ENCODE data around the gene SYNE1. TPM values are rescaled to one million over a fixed set of nuclear protein-coding genes. Genes with fewer than 3 reads are reported as not detected.

The SYNE1 gene
- total and polyA plus RNA-seq, 10 of the 15 experiments (the other 5 are each of a cell fraction or from before 2014, with no cell fraction given), result 2.3 to 28.7 (median 14.1) TPM

DNA sequence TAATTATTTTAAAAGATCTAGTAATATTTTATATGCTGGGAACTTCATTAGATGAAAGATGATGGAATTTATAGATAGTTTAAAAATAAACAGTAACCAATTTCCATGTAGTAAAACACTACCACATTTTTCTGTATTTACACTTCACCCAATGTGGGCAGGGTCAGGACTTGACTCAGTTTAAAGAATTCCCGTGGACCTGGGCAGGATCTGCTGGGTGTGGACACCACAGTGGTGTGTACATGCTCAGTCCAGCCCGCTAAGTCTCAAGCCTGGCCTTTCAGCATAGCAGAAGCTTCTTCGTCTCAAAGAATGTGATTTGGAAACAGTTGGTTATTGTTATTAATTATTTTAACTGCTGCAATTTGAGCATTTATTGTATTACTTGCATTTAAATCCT lies 364.2 kb downstream of the SYNE1 start (continued):
- TF ChIP-seq, protein P1, sequence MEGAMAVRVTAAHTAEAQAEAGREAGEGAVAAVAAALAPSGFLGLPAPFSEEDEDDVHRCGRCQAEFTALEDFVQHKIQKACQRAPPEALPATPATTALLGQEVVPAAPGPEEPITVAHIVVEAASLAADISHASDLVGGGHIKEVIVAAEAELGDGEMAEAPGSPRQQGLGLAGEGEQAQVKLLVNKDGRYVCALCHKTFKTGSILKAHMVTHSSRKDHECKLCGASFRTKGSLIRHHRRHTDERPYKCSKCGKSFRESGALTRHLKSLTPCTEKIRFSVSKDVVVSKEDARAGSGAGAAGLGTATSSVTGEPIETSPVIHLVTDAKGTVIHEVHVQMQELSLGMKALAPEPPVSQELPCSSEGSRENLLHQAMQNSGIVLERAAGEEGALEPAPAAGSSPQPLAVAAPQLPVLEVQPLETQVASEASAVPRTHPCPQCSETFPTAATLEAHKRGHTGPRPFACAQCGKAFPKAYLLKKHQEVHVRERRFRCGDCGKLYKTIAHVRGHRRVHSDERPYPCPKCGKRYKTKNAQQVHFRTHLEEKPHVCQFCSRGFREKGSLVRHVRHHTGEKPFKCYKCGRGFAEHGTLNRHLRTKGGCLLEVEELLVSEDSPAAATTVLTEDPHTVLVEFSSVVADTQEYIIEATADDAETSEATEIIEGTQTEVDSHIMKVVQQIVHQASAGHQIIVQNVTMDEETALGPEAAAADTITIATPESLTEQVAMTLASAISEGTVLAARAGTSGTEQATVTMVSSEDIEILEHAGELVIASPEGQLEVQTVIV (IDR thresholded peaks at IDR 0.05; ENCODE audit: borderline replicate concordance, partially characterized antibody), result no peak
- no peak for TF ChIP-seq POLR2AphosphoS2 (IDR thresholded peaks at IDR 0.05; ENCODE audit: low read depth, low read length)
- no peak for TF ChIP-seq HCFC1 (IDR thresholded peaks at IDR 0.05; ENCODE audit: low read length)
- no peak for TF ChIP-seq RB1 (IDR thresholded peaks at IDR 0.05; ENCODE audit: borderline replicate concordance)

DNA sequence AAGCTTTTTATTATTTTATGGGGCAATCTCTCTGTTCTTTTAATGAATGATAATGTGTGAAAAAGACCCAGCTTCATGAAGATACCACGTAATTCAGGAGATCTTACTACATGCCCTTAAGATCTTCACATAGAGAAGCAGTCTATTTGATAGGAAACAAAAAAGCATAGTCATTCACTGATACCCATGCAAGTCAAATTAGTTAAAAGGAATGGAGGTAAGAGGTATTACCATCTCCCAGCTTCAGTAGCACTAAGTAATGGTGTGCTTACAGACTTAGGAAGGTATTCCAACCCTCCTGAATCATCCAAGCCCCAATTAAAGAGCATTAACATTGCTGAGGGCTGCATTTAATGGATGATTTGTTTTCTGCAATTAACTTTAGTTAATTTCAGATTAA lies 364.7 kb downstream of the SYNE1 start:
- no peaks in the 10 kb centered on the region for H3K79me2 ChIP-seq (ENCODE audit: control insufficient read depth, insufficient read depth, low read length)
- in situ Hi-C loops (cut with MboI) (loop anchor here (5.0 kb wide), 1 partner anchor 590 kb away; no protein-coding TSS in a partner anchor), intact Hi-C loops (cut with micrococcal nuclease; ENCODE audit: unreplicated experiment) (no loop called here)
- H2AFZ ChIP-seq (ENCODE audit: control insufficient read depth, low read depth, low read length), result no peak overlapping the region
- no peak overlapping the region for H3K4me3 ChIP-seq
- no peak overlapping the region for H3K27ac ChIP-seq (ENCODE audit: control insufficient read depth, insufficient read depth)
- RAD21 ChIA-PET (ENCODE audit: unreplicated experiment), result interaction anchor here (0.5 to 2.4 kb wide), 5 partner anchors 26 to 718 kb away, joined by 3 to 14 read pairs (median 4); no protein-coding TSS in a partner anchor
- SMC1A ChIA-PET (ENCODE audit: uncharacterized antibody, unreplicated experiment), result interaction anchor here (0.6 to 4.7 kb wide), 8 partner anchors 24 to 581 kb away, joined by 3 to 34 read pairs (median 4); no protein-coding TSS in a partner anchor
- no peaks in the 10 kb centered on the region for H4K20me1 ChIP-seq (ENCODE audit: control insufficient read depth, insufficient read depth)
- H3K4me1 ChIP-seq (ENCODE audit: control insufficient read depth, insufficient read depth, low read length), result peaks cover 9% of the 10 kb centered on the region; the same call in 1 of the 2 replicates
- WGBS (ENCODE audit: insufficient coverage, insufficient replicate concordance, low lambda C conversion rate, missing lambda C conversion rate), result 100% methylated on average over 1 of the region's 1 CpG
- H3K27me3 ChIP-seq (replicated peaks in 1 of 2; ENCODE audit: control insufficient read depth in 2 of 2, insufficient read depth in 2 of 2, low read length in 1 of 2), result no peaks in the 10 kb centered on the region
- no peak for FAIRE-seq
- ATAC-seq, result no peak
- H3K9me3 ChIP-seq (replicated peaks; ENCODE audit: control insufficient read depth, insufficient read depth, low read length), result no peaks in the 10 kb centered on the region
- H3K36me3 ChIP-seq (ENCODE audit: control insufficient read depth in 2 of 2, insufficient read depth in 2 of 2, low read length in 1 of 2), result peaks cover 0 to 3% of the 10 kb centered on the region in 2 experiments; a peak in 2 of 4 replicates
- no peak for DNase-seq (ENCODE audit: low read depth, low spot score)
- CTCF ChIA-PET, result interaction anchor here (0.9 to 4.3 kb wide), 5 partner anchors 20 to 596 kb away, joined by 3 to 23 read pairs (median 14); no protein-coding TSS in a partner anchor
- POLR2A ChIA-PET, result no interaction called here
- BruUV-seq (replicated peaks), result no TSS peak
- no peak overlapping the region for H3K9ac ChIP-seq (ENCODE audit: control insufficient read depth, insufficient read depth, low read length)
- no peak overlapping the region for H3K4me2 ChIP-seq (ENCODE audit: control insufficient read depth, insufficient read depth)
- TF ChIP-seq MXI1 (IDR thresholded peaks at IDR 0.05; ENCODE audit: low read depth, low read length) (no peak), BCL11A (IDR thresholded peaks at IDR 0.05; ENCODE audit: low read depth, low read length) (no peak), SMAD5 (IDR thresholded peaks at IDR 0.05; ENCODE audit: low read depth) (no peak)
- TF ChIP-seq, protein P2, sequence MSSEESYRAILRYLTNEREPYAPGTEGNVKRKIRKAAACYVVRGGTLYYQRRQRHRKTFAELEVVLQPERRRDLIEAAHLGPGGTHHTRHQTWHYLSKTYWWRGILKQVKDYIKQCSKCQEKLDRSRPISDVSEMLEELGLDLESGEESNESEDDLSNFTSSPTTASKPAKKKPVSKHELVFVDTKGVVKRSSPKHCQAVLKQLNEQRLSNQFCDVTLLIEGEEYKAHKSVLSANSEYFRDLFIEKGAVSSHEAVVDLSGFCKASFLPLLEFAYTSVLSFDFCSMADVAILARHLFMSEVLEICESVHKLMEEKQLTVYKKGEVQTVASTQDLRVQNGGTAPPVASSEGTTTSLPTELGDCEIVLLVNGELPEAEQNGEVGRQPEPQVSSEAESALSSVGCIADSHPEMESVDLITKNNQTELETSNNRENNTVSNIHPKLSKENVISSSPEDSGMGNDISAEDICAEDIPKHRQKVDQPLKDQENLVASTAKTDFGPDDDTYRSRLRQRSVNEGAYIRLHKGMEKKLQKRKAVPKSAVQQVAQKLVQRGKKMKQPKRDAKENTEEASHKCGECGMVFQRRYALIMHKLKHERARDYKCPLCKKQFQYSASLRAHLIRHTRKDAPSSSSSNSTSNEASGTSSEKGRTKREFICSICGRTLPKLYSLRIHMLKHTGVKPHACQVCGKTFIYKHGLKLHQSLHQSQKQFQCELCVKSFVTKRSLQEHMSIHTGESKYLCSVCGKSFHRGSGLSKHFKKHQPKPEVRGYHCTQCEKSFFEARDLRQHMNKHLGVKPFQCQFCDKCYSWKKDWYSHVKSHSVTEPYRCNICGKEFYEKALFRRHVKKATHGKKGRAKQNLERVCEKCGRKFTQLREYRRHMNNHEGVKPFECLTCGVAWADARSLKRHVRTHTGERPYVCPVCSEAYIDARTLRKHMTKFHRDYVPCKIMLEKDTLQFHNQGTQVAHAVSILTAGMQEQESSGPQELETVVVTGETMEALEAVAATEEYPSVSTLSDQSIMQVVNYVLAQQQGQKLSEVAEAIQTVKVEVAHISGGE (CRISPR knock-in tag; IDR thresholded peaks at IDR 0.05), result no peak
- TF ChIP-seq, protein P3, sequence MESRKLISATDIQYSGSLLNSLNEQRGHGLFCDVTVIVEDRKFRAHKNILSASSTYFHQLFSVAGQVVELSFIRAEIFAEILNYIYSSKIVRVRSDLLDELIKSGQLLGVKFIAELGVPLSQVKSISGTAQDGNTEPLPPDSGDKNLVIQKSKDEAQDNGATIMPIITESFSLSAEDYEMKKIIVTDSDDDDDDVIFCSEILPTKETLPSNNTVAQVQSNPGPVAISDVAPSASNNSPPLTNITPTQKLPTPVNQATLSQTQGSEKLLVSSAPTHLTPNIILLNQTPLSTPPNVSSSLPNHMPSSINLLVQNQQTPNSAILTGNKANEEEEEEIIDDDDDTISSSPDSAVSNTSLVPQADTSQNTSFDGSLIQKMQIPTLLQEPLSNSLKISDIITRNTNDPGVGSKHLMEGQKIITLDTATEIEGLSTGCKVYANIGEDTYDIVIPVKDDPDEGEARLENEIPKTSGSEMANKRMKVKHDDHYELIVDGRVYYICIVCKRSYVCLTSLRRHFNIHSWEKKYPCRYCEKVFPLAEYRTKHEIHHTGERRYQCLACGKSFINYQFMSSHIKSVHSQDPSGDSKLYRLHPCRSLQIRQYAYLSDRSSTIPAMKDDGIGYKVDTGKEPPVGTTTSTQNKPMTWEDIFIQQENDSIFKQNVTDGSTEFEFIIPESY (IDR thresholded peaks at IDR 0.05), result no peak
- TF ChIP-seq, protein P4, sequence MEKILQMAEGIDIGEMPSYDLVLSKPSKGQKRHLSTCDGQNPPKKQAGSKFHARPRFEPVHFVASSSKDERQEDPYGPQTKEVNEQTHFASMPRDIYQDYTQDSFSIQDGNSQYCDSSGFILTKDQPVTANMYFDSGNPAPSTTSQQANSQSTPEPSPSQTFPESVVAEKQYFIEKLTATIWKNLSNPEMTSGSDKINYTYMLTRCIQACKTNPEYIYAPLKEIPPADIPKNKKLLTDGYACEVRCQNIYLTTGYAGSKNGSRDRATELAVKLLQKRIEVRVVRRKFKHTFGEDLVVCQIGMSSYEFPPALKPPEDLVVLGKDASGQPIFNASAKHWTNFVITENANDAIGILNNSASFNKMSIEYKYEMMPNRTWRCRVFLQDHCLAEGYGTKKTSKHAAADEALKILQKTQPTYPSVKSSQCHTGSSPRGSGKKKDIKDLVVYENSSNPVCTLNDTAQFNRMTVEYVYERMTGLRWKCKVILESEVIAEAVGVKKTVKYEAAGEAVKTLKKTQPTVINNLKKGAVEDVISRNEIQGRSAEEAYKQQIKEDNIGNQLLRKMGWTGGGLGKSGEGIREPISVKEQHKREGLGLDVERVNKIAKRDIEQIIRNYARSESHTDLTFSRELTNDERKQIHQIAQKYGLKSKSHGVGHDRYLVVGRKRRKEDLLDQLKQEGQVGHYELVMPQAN (conservative IDR thresholded peaks at IDR 0.05), result no peak
